HG02759 (cell line): ENCODE results near the gene PKIG.
"Not testable (repeated sequence)": the region's sequence is repeated elsewhere in the genome, so short reads cannot be mapped to it uniquely, and the experiment has no call there.

Source experiments
- ATAC-seq: cut with Tn5 transposase; IDR thresholded peaks from one replicate; pipeline ENCODE4 v1.9.1; 2021; ENCODE audit warnings: mild to moderate bottlenecking, moderate library complexity; ENCODE audit not compliant: unreplicated experiment

PKIG gene

DNA sequence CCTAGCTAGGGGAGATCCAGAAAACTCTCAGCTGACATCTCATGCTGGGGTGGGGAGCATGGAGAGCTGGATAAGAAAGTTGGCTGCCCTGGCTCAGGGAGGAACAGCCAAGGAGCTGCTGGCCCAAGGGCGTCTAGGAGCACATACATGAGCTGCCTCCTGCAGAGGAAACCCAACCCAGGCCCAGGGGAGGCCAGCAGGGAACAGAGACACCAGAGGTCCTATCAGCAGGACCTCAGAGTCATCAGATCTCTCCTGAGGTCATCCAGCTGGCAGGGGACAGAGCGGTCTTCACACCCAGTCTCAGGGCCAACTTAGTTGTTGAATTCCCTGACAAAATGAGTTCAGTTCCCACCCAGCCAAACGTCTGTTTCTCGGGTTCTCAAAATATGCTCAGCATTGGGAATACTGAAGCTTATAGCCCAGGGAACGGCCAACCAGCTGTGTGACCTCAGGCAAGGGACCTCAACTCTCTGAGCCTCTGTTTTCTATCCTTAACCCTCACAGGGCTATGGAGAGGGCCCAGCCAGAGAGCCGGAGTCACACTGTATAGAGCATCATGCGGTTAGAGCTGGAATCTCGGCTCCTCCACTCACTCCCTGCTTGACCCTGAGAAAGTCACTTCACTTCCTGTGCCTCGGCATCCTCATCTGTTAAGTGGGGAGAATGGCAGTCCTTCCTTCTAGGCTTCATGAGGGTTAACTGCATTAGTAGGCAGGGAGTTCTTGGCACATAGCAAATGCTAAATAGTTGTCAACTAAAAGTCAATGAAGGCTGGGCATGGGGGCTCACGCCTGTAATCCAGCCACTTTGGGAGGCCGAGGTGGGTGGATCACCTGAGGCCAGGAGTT, 55.4 kb downstream of the PKIG start:
- no peak for ATAC-seq

DNA sequence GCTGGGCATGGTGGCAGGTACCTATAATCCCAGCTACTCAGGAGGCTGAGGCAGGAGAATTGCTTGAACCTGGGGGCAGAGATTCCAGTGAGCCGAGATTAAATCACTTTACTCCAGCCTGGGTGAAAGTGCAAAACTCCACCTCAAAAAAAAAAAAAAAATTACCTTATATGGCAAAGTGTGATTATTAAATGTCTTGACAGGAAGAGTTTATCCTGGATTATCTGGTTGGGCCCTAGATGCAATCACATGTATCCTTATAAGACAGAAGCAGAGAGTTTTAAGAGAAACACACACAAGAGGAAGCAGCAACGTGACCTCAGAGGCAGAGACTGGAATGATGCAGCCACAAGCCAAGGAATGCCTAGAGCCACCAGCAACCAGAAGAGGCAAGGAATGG, 58.1 kb downstream of the PKIG start:
- ATAC-seq, result no peak

DNA sequence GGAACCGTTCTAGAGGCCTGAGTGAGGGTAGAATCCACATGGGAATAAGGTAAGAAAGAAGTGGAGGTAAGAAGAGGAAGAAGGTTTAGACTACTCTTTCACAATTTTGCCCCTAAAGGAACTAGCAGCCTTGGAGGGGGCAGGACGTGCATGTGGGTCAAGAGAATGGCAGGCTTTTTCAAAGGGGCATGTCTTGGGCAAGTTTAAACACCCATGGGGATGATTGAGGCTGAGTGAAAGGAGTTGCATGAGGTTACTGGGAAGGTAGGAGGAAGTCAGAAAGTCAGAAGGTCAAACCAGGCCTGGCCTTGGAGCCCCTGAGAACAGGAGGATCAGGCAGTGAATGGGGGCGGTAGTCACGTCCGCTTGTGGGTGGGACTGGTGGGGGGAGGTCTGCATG, 58.9 kb downstream of the PKIG start:
- no peak for ATAC-seq

DNA sequence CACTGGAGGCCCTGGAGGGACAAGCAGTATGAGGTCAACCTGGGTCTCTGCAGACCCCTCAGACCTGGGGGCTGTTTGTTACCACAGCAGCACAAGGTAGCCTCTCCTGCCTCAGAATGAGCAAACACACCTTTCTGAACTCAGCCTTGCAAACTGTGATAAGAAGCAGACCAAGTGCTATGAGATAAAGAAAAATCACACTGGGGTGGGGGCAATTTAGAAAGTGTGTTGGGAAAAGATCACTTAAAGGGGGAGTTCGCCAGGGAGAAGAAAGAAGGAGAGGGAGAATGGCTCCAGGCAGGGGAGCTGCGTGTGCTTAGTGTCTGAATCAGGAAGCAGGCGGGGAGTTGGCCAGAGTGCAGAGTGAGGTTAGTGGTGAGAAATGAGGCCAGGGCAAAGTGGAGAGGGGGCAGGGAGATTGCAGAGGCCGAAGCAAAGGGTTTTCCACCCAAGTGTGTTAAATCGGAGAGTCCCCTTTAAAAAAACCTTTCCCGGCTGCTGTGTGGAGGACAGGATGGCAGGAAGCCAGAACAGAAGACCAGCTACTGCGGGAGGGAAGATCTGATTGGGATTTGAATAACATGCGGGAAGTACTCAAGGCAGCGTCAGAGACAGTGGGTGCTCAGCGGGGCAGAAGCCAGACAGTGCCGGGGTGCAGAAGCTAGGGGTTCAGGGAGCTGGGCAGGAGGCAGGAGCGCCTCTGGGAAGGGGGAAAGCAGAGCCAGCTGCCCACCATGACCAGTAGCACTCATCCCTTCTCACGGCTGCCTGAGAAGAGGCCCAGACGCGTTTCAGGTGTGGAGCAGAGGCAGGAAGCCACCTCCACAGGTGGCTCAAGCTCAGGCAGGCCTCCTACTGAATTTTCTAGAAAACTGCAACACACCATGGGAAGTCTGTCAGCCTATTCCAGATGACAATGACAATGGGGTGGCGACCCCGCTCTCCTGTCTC, 60.1 kb downstream of the PKIG start:
- peak; percentile 31 for ATAC-seq

DNA sequence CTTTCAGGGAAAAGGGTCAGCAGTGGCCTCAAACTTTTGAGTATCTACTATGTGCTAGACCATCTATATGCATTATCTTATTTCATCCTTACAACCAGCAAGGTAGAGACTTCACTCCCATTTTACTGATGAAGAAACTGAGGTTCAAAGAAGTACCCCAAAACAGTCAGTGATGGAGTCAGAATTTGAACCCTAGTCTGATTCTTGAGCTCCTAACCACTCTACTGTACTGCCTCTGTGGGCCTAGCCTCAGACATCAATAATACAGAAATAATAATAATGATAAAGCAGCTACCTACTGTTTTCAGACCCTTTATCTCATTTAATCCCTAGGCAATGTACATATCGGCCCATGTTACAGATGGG, 60.8 kb downstream of the PKIG start:
- no peak for ATAC-seq

DNA sequence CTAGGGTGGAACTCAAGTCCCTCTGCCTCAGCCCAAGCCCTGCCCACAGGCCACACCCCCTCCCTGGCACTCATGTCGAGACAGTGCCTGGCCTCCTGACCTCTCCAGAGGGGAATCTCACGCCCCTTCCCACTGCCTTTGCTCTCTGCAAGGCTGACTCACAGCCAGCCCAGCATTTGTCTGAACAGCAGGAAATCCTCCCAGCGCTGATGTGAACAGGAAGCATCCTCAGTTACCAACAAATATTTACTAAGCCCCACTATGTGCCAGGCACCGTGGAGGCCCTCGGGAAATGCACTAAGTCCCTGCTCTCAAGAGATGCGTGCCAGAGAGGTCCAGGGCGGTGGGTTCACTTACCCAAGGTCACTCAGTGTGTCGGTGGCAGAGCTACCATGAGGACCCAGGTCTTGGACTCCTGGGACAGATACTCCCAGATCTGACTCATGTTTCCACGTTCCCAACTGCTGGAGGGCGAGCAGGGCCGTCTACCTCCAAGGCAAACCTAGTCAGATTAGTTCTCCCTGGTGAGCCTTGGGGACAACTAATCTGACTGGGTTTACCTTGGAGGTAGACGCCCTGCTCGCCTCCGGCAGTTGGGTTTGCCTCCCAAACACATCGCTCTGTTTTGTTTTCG, 61.3 kb downstream of the PKIG start:
- ATAC-seq, result no peak

DNA sequence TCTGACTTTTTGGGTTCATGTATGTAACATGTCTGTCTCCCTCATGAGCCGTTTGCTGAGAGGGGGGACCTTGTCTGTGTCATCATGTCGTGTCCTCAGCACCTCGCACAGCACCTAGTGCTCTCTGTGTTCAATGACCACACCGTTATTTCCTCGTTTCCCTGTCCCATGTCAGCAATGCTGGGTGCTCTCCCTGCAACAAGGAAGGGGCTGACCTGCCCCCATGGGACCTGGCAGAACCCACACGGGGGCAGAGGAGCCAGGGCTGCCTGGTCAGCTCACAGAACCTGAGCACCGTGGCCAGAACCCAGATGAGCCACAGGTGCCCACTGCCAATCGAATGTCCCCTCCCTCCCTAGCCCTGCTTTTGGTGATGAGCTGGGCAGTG, 61.8 kb downstream of the PKIG start:
- no peak for ATAC-seq

DNA sequence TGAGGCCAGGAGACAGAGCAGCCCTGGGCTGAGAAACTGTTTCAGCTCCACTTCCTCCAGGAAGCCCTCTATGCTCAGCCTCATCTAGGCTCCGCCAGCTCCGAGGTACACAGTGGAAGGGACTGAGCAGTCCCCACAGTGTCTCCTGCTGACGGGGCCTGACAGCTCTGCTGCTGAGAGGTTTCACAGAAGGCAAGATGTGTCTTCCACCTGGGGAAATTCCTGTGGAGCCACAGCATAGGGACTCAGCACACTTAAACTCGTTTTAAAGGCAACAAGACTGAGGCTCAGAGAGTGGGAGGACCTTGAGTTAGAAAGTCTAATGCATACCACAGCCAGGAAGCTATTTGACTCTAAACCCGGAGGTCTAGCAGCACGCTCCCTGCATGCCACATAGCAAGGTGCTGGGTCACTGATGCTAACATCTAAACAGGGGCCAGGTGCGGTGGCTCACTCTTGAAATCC, 62.3 kb downstream of the PKIG start:
- peak; percentile 31 for ATAC-seq

DNA sequence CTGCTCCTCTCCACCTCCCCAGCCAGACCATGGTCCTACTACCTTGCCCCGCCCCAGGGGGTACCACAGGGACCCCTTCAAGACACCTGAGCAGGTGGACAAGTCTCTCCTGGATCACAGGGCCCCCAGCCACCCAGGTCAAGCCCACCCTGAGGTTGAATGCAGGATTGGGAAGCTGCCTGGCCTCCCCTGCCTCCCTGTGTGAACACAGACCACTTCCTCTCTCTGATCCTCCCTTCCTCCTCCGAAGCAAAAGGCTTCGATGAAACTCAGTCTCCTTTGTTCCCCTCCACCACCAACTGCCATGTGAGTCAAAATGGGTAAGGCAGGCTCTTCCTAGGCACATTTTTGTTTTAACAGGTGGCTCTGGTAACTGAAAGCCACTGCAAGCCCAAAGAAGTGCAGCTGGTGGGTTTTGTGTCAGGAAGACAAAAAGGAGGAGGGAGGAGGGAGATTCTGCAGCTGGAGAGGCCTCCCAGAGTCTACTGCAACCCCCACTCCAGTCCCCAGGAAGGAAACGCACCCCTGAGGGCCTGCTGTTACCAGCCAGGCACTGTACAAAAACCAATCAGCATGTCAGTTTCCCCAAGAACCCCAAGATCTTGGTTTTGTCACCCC, 63.8 kb downstream of the PKIG start:
- no peak for ATAC-seq

DNA sequence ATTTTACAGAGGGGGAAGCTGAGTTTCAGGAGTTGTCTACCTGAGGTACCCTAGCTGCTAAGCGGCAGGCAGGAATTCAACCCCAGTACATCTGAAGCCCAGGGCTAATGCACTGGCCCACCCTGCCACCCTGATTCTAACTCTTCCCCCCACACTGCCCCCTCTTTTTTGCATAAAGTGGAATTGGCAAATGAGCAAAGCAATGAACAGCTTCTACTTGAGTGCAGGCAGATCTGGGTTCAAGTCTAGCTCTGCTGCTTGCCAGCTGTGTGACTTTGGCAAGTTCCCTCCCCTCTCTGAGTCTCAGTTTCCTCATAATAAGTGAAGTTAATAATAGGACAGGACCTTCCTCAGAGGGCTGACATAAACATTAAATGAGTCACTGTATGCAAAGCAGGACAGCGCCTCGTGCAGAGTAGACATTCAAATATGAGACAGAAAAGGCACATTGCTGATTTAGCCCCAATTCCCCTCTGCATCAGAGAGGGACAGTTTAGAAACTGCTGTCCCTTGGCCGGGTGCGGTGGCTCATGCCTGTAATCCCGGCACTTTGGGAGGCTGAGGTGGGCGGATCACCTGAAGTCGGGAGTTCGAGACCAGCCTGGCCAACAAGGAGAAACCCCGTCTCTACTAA, 64.4 kb downstream of the PKIG start:
- ATAC-seq, result peak; percentile 45

DNA sequence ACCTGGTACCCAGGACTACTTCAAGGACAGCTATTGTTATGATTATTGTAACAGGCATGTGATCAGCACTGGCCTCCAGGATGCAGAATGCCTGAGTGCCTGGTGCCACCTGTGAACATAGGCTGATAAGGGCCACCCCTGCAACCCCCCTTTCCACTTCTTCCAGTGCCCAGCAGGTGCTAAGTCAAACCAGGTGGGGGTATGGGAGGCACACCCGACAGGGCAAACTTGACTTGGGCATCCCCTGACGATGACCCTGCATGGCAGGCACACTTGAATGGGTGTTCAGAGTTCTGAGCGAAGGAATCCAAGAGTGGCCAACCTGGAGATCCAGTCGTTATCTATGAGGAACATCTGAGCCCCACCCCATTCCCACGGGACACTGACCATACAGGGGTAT, 65.7 kb downstream of the PKIG start:
- ATAC-seq, result no peak

DNA sequence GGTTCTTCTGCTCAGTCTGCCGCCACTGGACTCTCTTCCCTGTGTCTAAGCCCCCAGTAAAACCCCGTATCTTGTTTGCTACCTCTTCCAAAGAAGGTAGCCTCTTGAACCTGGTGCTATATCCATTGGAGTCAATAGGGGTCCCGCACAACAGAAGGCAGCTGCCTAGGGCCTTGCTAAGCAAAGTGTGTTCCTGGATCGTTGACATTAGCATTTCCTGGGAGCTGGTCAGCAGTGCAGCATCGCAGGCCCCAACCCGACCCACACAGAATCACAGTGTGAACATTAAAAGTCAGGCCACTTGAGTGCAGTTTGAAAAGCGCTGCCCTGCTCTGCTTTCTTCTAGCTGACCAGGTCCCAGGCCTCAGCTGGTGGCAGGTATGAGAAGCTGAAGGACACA, 66.2 kb downstream of the PKIG start:
- ATAC-seq, result no peak

DNA sequence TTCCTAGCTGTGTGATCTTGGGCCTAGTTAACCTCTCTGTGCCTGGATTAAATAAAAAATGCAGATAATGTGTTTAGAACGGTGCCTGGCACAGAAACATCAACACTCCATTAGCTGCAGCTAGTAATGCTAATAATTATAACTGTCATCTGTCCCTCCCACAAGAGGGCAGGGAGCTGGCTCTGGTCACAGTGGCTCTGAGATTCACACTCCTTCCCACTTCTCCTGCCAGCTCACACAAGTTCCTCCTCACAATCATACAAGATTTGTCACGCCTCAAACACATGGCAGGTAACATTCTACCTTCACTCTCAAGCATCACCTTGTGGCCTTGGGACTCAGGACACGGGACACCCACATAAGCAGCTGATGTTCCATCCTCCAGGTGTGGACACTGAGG, 66.7 kb downstream of the PKIG start:
- ATAC-seq, result no peak

DNA sequence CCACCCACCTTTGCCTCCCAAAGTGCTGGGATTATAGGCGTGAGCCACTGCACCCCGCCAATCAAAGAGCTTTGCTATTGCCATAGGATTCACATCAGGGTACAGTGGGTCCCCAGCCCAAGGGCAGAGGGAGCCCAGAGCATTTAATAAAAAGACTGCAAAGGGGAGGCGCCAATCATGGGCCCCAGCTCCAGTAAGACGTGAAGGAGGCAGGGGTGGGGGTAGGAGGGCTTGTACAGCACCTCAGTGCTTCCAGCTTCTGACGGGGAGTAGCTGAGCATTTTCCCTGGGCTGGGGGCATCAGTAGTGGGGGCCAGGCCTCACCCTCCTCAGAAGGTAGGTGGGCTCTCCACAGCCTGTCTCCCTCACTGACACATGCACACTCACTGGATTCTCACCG, 67.6 kb downstream of the PKIG start:
- no peak for ATAC-seq

DNA sequence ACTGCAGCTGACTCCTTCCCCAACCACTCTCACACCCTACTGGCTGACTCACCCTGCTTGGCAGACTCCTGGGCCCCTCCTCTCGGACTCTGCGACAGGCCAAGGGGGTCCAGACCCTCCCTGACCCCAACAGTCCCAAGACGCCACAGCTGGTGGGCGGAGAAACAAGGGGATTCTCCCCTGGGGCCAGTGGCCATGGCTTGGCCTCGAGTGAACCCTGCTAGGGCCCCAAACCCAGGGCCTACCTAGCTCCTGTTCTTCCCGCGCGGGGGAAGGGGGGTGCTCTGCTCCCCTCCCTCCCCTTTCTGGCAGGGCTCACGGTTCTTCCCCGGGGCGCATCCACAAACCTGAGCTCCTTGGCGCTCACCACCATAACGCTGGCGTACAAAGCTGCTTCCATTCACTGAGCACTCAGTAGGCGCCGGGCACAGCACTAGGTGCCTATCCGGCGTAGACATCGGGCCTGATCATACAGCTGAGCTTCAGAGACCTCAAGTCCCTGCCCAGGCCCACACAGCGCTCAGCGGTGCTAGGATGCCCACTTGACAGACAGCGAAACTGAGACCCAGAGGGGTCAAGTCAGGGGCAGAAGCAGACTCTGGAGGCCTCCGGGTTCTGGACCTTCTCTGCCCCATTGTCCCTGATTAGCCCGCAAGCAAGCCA, 68.5 kb downstream of the PKIG start:
- peak; percentile 13 for ATAC-seq

DNA sequence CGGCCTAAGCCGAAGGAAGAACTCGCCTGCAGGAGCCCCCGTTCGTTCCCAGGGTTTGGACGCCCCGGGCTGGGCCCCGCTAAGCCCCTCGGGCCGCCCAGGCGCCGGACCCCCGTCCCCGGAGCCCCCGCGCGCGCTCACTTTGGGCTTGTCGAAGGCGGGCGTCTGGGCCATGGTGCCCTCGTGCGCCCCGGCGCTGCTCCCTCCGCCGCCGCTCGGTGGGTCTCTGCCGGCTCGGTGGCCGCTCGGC, 69.0 kb downstream of the PKIG start:
- ATAC-seq, result no peak

DNA sequence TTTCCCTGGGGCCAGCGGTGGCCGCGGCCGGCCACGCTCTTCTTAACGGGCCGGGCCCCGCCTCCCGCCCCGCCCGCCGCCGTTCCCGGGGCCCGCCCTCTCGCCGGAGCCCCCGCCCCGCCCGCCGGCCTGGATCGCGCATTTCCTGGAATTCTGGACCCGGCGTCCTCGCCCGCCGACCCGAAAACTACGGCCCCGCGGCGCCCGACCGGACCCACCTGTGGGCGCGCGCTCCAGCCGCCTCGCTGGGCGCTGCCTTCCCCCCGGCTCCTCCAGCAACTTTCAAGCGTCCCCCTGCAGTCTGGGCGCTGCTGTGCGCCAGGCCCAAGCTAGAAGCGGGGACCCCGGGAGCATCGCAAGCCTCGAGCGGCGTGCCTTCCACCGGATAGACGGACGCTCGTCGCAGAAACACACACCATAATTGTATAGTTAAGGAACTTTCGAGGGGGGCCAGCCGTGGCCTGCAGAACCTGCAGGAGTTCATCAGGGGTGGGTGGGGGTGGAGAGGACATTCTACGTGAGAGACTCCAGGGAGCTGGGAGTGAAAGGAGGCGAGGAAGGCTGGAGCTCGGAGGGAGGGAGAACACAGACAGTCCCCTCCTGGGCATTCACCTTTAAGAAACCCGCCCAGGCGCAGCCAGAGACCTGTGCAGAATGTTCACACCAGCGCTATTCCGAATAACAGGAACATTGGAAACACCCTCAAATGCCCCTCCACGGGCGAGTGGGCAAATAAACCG, 69.5 kb downstream of the PKIG start, which contains the start of gene ADA:
Gene ADA, minus strand, starts transcription at position 16 of the 740 bp plus-strand sequence. CDS start 92 bp downstream, outside the sequence.
- peak; percentile 36 for ATAC-seq

DNA sequence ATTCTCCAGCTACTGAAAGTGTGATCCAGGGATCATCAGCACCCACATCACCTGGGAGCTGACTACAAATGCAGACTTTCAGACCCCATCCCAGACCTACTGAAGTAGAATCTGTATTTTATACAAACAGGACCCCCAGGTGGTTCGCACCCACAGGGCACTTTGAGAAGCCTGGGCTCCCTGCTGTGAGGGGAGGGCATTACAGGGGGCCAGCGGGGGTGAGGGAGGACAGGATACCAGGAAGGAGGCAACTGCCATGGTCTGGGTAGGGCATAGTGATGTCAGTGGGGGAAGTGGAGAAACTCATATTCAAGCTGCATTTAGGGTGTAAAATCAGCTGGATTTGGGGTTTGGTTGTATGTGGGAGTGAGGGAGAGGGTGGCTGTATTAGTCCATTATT, 71.2 kb downstream of the PKIG start:
- ATAC-seq, result no peak

DNA sequence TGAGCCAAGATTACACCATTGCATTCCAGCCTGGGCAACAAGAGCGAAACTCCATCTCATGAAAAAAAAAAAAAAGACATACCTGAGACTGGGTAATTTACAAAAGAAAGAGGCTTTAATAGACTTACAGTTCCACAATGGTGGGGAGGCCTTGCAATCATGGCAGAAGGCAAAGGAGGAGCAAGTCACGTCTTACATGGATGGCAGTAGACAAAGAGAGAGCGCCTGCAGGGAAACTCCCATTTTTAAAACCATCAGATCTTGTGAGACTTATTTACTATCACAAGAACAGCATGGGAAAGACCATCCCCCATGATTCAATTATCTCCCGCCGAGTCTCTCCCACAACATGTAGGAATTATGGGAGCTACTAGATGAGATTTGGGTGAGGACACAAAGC, 71.8 kb downstream of the PKIG start:
- not testable (repeated sequence) for ATAC-seq
